ENCODE data around the gene MAP3K8.

- no peak for TF ChIP-seq POLR2A (IDR thresholded peaks at IDR 0.05)
- no peak for TF ChIP-seq CTCF (IDR thresholded peaks at IDR 0.05)
These were observed 13.7 kb upstream of the MAP3K8 start for GRCh38 chr10:30420266-30420665.
